GM18861 (cell line): ENCODE data around the gene LDLRAD4.
A peak's percentile ranks its signal among the peaks of the same experiment; 100 is the strongest.
"Not testable (repeated sequence)": the region's sequence is repeated elsewhere in the genome, so short reads cannot be mapped to it uniquely, and the experiment has no call there.

ENCODE experiments used
- ATAC-seq: cut with Tn5 transposase; IDR thresholded peaks from one replicate; pipeline ENCODE4 v1.9.1; 2021; ENCODE audit not compliant: unreplicated experiment

The LDLRAD4 gene

DNA sequence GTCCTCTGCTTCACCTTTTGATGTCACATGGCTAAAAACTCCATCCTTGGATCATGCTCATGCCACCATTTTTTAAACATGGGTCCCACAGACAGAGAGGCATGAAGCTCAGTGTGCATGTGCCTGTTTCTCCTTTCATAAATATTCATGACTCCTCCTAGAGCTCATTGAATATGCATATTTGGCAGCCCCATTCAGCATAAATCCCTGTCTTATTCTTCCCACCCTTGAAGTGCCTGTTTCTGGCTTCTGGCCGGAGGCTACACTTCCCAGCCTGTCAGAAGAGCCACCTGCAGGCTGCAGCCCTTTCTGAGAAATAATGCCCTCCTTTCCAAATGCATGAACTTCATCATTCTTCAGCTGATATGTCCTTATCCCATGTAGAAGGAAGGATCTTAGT lies 109.7 kb downstream of the LDLRAD4 start:
- ATAC-seq: no peak

DNA sequence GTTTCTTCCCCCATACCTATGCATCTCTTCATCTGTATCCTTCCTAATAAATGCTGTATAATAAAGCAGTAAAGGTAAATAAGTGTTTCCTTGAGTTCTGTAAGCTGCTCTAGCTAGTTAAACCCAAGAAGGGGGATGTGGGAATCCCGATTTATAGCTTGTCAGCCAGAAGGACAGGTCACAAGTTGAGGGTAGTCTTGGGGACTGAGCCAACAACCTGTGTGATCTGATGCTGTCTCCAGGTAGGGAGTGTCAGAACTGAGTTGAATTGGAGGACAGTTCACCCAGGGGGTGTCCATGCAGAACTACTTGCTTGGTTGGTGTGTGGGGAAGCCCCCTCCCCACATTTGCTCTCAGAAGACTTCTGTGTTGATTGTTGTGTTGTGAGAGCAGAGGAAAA lies 112.4 kb downstream of the LDLRAD4 start:
- no peak for ATAC-seq

DNA sequence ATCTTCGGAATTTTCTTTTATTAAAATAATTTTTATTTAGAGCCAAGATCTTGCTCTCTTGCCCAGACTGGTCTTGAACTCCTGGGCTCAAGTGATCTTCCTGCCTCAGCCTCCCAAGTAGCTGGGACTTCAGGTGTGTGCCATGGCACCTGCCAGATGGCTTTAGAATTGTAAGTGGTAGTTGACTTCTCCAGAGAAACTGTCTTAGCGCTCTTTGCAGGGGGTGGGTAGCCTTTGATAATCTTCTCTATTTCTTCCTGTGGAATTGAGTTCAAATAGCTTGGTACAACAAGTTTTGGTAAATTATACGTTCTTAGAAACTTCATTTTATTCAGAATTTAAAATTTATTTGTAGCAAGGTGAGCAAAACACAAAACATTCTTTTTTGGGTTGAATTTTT lies 113.3 kb downstream of the LDLRAD4 start:
- no peak for ATAC-seq

DNA sequence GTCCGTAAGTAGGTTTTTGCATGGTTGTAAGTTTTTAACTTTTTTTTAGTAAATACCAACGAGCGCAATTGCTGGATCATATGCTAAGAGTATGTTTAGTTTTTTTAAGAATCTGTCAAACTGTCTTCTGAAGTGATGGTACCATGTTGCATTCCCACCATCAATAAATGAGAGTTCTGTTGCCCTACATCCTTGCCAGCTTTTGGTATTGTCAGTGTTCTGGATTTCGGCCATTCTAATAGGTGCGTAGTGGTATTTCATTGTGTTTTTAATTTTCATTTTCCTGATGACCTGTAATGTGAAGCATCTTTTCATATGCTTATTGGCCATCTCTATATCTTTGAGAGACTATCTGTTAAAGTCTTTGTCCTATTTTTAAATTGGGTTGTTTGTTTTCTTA lies 114.3 kb downstream of the LDLRAD4 start:
- ATAC-seq: no peak

DNA sequence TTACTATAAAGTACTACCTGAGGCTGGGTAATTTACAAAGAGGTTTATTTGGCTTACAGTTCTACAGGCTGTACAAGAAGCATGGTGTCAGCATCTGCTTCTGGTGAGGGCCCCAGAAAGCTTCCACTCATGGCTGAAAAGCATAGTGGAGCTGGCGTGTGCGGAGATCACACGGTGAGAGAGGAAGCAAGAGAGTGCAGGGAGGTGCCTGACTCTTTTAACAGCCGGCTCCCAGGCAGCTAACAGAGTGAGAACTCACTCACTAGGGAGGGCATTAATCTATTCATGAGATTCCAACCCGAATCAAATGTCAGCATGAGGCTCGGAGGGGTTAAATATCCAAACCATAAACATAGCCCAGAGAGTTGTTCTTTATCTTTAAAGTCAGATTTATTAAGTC lies 117.3 kb downstream of the LDLRAD4 start:
- ATAC-seq: no peak

DNA sequence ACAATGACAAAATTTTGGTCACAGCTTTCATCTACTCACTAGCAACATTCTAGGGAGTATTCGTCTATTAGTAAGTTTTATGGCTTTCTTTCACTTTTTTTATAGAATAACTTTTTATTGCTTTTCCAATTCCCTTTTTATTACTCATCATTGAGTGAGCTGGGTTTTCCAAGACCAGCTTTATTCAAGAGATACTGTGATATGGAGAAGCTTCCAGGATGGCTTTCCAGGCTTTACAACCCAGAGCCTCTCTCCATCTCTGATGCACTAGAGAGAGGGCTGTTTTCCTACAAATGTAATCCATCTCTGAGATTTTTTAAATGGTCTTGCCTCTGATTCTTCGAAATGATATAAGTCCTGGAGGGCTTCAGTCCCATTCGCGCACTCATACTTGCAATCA lies 118.3 kb downstream of the LDLRAD4 start:
- ATAC-seq: no peak

DNA sequence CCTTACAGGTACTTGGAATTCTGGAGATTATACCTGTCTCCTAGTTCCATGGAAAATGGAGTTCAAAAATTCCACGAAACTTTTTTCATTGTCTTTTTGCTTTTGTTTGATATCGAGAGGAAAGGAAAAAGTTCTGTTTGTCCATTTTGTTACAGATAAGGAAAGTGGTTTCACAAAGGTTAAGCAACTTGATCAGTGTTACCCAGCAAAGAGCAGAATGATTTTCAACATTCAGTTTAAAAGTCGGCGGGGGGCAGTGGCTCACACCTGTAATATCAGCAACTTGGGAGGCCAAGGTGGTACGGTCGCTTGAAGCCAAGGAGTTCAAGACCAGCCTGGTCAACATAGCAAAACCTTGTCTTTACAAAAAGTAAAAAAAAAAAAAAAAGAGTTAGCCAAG lies 118.8 kb downstream of the LDLRAD4 start:
- ATAC-seq: no peak

DNA sequence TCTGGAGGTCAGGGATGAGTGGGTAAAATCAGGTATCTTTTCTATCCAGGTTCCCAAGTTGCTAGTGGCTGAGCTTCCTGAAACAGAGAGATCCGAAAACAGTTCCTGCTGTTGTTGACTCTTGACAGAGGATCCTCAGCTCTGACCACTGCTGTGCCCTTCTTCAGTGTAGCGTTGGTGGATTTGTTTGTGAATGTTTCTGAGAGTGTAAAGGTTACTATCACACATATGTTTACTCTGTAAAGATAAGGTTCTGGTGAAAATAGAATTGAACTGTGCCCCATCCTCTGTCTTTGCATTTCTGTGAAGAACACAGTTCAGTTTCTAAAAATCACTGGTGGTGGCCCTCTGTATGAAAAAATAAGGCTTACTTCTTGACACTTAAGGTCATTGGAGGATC lies 119.8 kb downstream of the LDLRAD4 start:
- ATAC-seq: no peak

DNA sequence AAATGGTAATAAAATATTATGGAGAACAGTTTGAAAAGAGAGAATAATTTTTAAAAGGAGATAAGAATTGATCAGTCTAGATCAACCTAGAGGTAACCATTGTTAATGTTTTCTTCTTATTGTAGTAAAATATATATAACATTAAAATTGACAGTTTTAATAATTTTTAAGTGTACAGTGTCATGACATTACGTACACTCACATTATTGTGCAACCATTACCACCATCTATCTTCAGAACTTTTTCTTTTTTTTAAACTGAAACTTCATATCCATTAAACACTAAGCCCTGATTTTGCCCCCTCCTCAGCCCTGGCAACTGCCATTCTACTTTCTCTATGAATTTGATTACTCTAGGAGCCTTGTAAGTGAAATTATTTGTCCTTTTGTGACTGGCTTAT lies 121.1 kb downstream of the LDLRAD4 start:
- no peak for ATAC-seq

DNA sequence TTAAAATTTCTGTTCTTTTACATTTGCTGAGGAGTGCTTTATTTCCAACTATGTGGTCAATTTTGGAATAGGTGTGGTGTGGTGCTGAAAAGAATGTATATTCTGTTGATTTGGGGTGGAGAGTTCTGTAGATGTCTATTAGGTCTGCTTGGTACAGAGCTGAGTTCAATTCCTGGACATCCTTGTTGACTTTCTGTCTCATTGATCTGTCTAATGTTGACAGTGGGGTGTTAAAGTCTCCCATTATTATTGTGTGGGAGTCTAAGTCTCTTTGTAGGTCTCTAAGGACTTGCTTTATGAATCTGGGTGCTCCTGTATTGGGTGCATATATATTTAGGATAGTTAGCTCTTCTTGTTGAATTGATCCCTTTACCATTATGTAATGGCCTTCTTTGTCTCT lies 127.9 kb downstream of the LDLRAD4 start:
- not testable (repeated sequence) for ATAC-seq

DNA sequence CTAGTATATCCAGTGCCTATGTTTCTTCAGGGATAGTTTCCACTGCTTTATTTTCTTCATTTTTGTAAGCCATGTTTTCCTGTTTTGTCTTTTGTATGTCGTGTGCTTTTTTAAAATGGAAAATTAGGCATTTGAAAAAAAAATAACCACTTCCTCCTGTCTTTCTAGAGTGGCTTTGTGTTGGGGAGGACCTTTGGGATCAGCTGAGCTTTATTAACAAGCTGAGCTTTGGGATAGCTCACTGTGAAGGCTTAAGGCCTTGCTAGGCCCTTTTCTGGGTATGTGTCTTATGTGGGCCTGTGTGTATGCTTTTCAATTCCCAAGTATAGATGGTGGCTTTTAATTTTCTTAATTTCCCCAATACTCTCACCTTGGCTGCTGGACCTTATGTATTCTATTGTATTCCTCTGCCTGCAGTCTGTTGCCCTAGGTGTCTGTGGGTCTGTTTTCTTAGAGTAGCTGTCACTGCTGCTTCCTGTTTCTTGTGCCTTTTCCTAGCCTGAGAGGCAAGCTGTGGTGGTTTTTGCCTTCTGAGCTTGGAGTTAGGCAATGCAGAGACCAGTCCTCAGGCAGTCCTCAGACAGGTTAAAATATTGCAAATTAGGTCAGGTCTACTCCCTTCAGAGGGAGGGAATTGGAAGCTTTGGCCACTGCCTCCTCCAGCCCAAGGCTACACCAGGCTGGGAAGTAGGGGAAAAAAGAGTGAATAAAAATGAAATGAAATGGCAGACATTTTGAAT lies 134.7 kb downstream of the LDLRAD4 start:
- no peak for ATAC-seq

DNA sequence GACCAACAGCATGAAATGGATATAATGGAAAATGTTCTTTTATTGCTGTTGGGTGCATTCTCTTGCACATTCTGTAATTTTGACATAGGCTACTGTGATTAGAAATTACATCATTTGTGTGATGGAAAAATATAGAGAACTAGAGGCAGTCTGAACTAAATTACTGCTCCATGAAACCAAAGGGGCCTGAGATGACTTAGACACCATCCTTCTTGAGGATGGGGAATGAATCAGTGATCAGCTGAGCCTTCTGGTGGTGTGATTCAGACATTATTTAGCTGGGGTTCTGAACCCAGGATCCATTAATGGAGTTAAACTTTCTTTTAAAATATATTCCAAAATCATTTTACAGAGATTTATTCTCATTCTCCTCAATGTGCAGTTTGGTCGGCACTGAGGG lies 135.8 kb downstream of the LDLRAD4 start:
- no peak for ATAC-seq

DNA sequence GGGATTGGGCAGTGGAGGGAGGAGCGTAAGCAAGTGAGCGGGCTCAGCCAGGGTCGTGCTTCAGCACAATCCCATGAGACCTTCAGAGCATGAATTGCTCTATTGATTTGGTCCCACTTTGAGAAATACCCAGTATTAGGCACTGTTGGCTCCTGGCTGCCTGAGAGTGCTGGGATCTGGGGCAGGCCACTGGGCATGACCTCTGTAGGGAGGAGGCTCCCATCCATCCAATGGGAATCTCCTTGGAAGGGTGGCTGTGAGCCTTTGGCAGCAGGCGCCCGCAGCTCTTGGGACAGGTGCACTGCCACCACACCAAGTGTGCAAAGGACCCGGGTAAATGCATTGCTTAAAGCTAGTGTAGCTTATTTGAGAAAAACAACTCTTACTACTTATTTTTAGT lies 137.5 kb downstream of the LDLRAD4 start:
- ATAC-seq: no peak

DNA sequence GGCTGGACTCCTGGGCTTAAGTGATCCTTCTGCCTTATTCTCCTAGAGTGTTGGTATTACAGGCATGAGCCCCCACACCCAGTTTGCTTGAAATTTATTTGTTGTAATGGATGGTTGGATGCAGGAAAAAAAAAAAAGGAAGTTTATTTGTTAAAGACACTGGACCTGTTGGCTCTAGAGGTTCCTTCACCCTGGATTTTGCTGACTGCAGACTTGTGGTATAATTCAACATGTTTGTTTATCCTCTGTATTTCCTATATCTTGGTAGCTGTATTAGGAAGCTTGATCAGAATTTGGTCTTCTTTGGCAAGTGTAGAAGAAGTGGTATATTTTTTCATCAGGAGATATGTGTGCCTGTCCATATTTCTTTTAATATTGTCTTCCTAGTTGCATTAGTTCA lies 138.7 kb downstream of the LDLRAD4 start:
- no peak for ATAC-seq

DNA sequence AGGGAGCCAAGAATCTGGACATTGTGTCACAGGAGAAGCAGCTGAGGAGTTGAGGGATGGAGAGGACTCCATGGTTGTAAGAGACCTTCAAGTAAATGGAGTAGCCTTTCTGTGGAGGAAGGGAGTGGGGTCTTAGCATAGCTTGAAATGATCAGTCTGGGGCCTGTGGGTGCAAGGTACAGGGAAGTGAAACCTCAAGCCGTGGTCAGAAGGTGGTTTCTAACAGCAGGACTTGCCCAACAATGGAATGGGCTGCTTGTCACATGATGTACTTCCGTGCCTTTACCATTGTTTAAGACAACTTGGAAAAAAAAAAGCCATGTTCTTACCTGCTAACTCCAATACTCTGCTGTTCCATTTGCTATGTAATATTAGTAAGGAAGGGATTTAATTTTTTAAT lies 140.7 kb downstream of the LDLRAD4 start:
- ATAC-seq: peak; percentile 43

DNA sequence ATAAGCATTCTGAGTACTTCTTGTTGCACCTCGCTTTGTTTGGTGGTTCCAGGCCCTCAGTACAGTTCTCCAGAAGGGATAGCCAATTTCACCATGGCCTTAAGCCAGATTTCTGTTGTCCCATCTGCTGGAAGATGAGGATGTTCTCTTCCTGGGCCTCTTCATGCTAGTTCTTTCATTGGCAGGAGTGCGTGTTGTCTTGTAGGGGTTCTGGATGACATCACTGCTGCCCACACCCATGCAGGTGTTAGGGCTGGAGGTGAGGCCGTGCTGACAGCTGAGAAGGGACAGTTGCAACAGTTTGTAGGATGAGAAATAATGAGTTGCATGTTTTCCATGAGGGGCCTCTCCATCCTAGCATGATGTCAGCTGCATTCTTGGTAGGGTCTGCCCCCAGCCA lies 142.9 kb downstream of the LDLRAD4 start:
- ATAC-seq: no peak

DNA sequence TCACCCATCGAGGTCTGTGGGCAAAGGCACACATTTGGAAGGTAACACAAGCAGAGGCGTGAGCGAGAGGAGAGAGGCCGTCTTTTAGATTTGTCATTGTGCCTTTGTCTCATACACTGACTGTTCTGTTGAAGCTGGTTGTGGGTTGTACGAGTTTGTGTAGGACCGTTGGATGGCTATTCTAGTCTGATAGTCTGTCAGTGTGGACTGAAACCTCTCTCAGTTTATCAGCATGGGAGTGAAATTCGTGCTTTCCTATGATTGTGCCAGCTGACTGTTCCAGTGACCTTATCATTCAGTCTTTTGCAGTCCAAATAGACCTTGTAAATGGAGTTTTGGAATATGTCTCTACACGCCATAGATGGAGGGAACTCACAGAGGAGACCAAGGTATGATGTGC lies 143.5 kb downstream of the LDLRAD4 start:
- no peak for ATAC-seq

DNA sequence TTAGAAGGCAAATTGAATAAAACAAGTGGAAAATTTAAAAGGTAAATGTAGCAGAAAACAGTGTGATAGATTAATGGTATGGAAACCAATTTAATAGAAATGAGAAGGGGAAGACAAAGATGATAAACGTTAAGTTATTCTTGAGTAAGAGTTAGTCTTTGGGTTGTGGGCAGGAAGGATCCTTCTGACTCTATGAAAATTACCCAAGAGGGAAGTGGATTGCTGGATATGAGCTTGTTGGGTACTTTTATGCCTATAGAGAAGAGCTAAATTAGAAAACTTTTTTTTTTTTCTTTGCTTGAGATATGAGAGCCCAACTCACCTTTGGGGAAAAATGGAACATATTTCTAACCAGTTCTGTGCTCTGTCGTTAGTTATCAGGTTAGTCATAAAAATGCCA lies 144.0 kb downstream of the LDLRAD4 start:
- no peak for ATAC-seq

DNA sequence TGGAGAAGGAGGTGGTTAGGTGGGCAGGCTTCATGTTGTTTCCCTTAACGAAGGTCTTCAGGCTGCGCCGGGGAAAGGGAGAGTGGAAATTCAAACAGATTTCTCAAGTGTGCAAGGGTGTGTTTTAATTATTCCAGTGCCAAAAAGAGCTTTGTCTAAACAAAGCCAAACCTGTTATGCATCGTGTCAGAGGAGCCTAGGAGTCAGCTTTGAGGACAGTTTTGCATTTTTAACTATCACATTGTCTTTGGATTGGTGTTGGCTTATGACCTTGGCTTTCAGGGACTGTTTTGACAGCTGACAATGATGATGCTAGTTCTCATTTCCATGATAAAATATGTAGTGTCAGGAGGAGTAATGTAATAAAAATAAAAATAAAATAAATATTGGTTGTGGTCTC lies 144.8 kb downstream of the LDLRAD4 start:
- no peak for ATAC-seq

DNA sequence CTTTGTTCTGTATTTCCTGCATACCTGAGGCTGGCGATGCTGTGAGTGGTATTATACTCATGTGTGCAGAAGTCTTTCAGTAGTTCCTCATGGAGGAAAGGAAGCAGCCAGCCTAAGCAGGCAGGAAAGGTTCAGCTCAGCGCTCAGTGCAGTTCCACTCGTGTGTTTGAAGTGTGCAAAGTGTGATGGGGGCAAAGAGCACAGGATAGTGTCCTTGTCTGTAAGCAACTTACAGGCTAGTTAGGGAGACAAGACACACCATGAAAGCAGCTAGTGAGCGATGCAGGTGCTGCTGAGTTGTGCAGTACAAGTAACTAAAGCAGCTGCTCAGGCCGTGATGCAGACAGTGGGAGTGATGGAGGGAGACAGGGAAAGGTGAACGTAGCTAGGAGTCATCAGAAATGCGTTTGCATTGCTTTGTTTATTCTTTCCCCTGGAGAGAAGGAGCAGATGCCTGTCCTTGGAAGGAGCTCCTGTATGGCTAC lies 146.2 kb downstream of the LDLRAD4 start:
- no peak for ATAC-seq

DNA sequence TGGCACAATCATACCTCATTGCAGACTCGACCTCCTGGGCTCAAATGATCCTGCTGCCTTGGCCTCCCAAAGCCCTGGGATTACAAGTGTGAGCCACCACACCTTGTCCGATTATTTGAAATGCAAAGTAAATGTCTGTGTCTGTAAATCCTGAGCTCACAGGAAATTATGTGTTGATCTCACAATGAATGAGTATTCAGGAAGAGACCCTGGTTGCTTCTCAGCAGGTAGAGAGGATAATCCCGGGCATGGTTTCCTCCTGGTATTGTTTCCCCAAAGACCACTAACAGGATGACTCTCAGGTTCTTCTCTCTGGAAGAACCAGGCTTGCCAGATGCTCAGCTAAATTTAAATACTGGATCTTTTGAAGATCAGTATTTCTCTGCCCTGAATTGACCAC lies 147.6 kb downstream of the LDLRAD4 start:
- no peak for ATAC-seq

DNA sequence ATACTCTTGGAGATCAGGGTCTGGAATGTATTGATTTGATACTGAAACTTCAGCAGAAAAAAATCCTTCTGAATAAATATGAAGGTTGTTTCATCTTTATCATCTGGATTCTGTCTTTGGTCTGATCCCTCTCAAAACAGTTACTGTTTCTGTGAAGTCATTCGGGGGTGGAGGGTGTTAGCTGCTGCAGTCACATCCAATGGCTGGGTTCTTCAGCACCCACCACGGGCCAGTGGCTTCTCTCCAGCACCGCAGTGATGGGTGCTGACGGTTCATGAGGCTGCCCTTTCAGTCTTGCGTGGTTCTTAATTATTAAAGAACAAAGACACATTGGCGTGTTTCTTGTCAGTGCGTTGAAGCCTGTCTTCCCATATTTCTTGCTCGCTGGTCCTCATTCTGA lies 148.0 kb downstream of the LDLRAD4 start:
- ATAC-seq: no peak
